NCI-H460 (cell line): Measurements from ENCODE around the gene CPM. TPM values are rescaled to one million over a fixed set of nuclear protein-coding genes. Genes with fewer than 3 reads are reported as not detected.
"Not testable (repeated sequence)": the region's sequence is repeated elsewhere in the genome, so short reads cannot be mapped to it uniquely, and the experiment has no call there.

Source experiments
- DNase-seq: peaks from one replicate; pipeline ENCODE4 v3.0.0-alpha.2; 2016; ENCODE audit warnings: low read depth; ENCODE audit errors: extremely low read depth
- small RNA-seq, 2 experiments: library from RNA; depleted of rRNA; stranded (forward); fragments of <200 nt; gene quantifications; one replicate each; pipeline ENCODE3, GENCODE V24; 2014
- total RNA-seq: library from RNA; depleted of rRNA; stranded (reverse); fragments of >200 nt; shearing (Covaris generic); gene quantifications from 2 replicates; pipeline ENCODE4 v1.2.3, GENCODE V29; 2014; rRNA removed

Gene CPM
- total RNA-seq, 1 experiment from 2014 or later = 1.4 TPM

DNA sequence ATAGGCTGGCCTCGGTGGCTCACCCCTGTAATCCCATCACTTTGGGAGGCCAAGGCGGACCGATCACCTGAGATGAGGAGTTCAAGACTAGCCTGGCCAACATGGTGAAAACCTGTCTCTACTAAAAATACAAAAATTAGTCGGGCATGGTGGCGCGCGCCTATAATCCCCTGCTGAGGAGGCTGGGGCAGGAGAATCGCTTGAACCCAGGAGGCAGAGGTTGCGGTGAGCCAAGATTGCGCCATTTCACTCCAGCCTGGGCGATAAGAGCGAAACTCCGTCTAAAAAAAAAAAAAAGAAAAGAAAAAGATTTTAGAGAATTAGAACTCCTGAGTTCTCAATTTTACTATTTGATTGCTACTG lies 123.0 kb downstream of the CPM start:
- DNase-seq = not testable (repeated sequence)

DNA sequence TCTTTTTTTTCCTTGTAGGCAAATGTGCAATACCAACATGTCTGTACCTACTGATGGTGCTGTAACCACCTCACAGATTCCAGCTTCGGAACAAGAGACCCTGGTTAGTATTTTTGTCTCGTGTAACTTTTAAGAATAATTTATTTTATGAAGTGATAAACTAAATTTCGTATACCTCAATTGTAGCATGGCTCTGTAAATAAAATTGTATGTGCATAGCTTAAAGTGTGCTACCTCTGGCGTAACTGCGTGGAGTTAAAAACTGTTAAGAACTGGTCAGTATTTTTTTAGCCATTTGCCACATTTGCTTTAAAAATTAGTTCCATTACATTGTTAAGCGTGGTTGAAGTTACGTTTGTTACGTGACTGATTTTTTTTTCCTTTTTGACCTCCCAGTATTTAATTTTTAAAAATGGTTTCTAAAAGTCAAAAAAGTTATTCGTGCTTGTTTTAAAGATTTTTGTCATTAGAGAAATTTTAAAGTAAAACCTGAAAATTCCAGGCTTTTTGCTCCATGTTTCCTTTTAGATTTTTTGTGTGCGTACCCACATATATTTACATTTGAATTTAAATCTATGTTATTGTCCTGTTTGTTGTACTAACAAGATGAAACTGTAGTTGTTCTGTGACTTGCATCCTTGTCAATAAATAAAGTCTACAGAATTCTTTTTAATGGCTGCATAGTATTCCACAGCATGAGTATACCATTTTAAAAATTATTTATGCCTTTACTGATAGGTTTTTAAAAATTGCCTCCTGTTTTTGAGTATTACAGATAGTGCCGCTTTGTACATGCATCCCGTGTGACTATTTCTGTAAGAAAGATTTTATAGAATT lies 123.6 kb downstream of the CPM start:
- no peak for DNase-seq

DNA sequence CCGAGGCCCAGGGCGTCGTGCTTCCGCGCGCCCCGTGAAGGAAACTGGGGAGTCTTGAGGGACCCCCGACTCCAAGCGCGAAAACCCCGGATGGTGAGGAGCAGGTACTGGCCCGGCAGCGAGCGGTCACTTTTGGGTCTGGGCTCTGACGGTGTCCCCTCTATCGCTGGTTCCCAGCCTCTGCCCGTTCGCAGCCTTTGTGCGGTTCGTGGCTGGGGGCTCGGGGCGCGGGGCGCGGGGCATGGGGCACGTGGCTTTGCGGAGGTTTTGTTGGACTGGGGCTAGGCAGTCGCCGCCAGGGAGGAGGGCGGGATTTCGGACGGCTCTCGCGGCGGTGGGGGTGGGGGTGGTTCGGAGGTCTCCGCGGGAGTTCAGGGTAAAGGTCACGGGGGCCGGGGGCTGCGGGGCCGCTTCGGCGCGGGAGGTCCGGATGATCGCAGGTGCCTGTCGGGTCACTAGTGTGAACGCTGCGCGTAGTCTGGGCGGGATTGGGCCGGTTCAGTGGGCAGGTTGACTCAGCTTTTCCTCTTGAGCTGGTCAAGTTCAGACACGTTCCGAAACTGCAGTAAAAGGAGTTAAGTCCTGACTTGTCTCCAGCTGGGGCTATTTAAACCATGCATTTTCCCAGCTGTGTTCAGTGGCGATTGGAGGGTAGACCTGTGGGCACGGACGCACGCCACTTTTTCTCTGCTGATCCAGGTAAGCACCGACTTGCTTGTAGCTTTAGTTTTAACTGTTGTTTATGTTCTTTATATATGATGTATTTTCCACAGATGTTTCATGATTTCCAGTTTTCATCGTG lies 124.4 kb downstream of the CPM start:
- peak; percentile 81 for DNase-seq

DNA sequence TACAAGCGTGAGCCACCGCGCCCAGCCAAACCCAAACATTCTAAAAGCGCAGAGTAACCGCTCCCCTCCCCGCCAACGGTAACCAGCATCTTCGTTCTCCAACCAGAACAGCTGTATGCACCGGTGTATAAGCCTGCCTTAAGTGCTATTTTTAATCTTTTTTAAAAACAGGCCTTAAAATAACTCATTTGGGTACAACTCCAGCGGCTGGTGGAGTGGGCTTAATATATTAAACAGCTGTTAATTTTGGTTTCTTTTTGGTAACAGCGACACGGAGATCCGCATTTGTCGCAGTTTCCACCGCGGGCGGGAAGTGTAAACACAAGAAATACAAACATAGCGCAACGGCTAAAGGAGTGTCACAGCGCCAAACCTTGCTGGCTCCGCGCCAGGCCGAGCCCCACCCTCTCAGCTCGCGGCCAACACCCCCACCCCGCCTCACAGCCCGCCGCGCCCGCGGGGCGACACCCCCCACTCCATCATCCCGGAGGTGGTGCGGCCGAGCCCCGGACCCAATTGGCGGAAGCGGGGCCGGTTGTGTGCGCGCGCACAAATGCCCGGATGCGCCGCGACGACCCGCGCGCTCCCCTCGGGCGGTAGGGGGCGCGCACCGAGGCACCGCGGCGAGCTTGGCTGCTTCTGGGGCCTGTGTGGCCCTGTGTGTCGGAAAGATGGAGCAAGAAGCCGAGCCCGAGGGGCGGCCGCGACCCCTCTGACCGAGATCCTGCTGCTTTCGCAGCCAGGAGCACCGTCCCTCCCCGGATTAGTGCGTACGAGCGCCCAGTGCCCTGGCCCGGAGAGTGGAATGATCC lies 125.2 kb downstream of the CPM start, which contains the start of gene MDM2:
TSS of gene MDM2 (plus strand) at position 602 of the 812 bp plus-strand sequence. CDS start 301 bp downstream, outside the sequence.
- DNase-seq = peak; percentile 93

DNA sequence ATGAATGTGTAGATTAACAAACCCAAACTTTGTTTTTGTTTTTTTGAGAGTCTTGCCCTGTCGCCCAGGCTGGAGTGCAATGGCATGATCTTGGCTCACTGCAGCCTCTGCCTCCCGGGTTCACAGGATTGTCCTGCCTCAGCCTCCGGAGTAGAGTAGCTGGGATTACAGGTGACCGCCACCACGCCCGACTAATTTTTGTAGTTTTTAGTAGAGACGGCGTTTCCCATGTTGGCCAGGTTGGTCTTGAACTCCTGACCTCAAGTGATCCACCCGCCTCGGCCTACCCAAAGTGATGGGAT lies 125.7 kb downstream of the CPM start:
- DNase-seq = not testable (repeated sequence)

DNA sequence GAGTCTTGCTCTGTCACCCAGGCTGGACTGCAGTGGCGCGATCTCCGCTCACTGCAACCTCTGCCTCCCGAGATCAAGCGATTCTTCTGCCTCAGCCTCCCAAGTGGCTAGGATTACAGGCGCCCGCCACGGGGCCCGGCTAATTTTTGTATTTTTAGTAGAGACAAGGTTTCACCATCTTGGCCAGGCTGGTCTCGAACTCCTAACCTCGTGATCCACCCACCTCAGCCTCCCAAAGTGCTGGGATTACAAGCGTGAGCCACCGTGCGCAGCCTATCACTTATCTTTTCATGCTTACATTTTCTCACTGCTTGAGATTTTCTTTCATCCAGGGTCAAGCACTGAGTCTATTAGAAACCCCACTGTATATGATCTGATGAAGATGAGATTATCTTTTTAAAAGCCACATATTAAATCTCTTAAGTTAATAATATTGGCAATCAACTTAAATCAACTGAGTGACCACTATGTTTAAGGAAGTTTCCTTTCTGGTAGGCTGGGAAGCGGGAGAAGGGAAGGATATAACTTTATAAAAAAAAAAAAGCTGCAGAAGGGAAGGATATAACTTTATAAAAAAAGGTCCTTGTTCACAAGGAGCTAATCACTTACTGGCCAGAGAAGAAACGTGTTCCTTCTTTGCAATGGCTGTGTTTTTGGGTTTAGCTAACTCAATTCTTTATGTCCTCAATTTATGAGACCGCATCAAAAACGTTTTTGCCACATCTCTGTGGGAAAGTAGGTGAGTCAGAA lies 126.3 kb downstream of the CPM start:
- DNase-seq = no peak

DNA sequence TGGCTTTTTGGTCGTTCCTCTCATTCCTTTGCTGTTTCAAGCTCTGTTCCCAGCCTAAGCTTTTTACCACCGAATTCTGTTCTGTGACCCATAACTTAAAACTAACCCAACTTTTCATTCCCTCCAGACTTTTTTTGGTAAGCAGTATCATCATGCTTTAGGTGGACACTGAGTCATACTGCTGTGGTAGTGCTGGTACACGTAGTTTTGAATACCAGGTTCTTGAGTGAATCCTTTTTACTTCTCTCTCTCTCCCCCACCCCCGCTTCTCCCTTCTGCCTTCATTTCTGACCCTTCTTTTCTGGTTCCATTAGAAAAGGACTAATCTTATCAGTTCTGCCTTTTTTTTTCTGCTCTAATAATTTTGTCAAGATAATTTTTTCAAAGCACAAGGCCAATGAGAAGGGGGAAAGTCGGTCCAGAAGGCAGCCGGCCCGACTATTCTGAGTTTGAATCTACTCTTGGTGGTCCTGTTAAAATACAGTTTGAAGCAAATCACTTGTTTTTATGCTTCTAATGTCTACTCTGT lies 127.3 kb downstream of the CPM start:
- DNase-seq = no peak

DNA sequence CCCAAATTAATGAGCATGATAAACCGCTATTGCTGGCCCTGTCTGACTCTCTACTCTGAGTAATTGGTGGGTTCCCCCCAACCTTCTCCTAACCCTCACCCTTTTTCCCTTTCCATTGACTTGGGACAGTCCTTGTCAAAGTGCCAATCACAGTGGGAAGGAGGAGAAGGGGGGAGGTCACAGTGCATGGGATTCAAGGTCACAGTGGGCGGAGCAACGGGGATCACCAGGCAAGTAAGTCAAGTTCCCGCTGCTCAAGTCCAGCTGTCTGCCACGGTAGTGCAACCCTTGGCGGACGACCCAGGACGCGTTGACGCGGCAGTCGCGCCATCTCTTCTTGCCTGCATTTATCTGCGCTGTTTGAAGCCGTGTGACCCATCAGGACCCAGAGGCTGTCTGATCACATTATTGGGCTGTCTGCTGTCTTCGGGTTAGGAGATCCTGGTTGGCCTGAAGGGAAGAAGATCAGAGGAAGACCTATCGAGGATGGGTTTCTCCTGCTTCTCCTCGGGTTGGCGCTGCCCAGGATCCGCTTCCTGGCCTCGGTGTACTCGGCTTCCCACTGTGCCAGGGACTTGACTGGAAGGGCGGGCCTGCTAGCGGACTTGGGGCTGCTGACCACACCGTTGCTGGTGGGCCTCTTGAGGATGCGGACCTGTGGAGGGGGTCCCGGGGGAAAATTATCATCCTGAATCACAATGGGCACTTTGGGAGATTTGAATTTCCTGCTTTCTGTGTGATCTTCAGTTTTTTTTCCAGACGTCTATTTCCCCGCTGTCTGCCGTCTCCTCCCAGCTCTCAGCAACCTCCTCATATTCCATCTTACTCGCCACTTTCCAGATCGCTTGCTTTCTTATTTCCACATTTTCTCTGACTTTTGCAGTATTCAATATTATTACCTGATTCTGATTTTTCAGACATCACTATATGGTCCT lies 128.0 kb downstream of the CPM start:
- DNase-seq = no peak

DNA sequence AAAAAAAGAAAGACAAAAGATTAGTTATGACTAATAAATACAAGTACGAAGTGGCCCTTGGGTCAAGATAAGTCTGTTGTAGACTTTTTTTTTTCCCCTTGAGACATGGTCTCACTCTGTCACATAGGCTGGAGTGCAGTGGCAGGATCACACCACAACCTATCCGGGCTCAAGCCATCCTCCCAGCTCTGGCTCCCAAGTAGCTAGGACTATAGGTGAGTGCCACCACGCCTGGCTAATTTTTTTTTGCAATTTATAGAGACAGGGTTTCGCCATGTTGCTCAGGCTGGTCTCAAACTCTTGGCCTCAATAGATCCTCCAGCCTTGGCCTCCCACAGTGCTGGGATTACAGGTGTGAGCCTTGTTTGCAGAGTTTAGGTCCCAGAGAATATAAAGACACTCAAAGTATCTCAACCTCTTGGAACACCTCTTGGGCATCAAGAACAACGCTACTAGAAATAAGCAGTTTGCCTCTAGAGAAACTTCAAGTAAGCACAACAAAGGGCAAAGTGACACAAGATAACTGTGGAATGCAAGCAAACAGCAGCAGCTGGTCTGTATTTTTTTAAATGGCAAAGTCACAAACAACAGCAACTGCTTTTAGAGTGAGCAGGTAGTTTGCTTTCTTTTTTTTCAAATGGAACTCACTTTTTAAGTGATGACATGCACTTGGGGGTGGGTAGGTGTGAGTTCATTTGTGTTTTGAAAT lies 128.9 kb downstream of the CPM start:
- DNase-seq = no peak

DNA sequence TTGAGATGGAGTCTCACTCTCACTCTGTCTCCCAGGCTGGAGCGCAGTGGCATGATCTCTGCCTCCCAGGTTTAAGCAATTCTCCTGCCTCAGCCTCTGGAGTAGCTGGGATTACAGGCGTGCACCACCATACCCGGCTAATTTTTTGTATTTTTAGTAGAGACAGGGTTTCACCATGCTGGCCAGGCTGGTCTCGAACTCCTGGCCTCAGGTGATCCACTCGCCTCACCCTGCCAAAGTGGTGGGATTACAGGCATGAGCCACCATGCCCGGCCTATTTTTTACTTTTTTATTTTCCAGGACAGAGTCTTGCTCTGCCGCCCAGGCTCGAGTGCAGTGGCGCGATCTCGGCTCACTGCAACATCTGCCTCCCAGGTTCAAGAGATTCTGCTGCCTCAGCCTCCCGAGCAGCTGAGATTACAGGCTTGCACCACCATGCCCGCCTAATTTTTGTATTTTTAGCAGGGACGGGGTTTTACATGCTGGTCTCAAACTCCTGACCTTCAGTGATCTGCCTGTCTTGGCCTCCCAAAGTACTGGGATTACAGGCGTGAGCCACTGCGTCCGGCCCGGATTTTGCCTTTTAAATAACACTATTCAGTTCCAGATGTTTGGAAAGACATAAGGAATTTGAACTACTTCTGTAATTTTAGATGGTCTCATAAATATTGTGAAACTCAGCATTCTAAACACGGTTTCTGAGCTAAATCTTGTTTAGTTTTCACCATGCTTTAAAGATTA lies 129.9 kb downstream of the CPM start:
- DNase-seq = not testable (repeated sequence)

DNA sequence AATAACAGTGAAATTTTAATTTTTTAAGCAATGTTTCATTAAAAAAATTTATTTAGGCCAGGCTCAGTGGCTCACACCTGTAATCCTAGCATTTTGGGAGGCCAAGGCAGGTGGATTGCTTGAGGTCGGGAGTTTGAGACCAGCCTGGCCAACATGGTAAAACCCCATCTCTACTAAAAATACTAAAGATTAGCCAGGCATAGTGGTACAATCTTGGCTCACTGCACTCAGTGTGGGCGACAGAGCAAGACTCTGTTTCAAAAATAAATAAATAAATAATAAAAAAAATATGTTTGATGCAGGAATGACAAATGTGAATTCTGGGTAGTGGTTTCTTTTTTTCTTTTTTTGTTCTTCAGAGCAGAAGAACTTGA lies 130.6 kb downstream of the CPM start:
- DNase-seq = not testable (repeated sequence)

Small RNA genes within 50 kb of the gene (small RNA-seq; reads per million reads assigned to genes)
- gene AC025423.5 = 0 reads per million in 2 experiments
- gene RNU7-4P = 0.06 to 0.12 reads per million in 2 experiments

Other genes starting within 250 kb of the CPM start
- 66.7 and 75.7 TPM in 2 replicates for gene NUP107, start 246.2 kb downstream of the CPM start, total RNA-seq
- 5.1 and 6.2 TPM in 2 replicates for gene SLC35E3, start 187.0 kb downstream of the CPM start, total RNA-seq
- 190 and 199 TPM in 2 replicates for gene MDM2, start 125.0 kb downstream of the CPM start, total RNA-seq